Measurements from ENCODE around the gene LILRB3.
A peak's percentile ranks its signal among the peaks of the same experiment; 100 is the strongest.
"Not testable (repeated sequence)": the region's sequence is repeated elsewhere in the genome, so short reads cannot be mapped to it uniquely, and the experiment has no call there.

The LILRB3 gene

DNA sequence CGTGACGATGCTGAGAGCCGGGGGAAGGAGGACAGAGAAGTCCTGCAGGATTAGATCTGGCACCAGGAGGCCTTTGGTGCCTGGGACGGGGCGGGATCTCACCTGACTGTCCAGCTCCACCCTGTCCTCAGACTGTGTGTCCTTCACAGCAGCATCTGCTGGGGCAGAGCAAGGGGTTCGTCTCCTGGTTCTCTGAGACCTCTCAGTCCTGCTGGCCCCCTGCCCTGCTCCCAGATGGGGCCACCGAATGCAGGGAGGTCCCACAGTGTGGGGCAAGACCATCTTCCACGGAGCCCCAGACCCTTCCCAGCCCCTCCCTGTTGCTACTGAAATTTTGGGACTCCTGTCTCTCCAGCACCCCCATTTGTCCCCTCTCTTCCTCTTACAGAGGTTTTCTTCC is 4.5 kb downstream of the LILRB3 start:
- H3K4me3 ChIP-seq (ENCODE audit: low read length), result no peak overlapping the region
- no peak for TF ChIP-seq CTCF (conservative IDR thresholded peaks at IDR 0.05; ENCODE audit: low read depth, low read length)
- no peak for DNase-seq (ENCODE audit: low read depth)

DNA sequence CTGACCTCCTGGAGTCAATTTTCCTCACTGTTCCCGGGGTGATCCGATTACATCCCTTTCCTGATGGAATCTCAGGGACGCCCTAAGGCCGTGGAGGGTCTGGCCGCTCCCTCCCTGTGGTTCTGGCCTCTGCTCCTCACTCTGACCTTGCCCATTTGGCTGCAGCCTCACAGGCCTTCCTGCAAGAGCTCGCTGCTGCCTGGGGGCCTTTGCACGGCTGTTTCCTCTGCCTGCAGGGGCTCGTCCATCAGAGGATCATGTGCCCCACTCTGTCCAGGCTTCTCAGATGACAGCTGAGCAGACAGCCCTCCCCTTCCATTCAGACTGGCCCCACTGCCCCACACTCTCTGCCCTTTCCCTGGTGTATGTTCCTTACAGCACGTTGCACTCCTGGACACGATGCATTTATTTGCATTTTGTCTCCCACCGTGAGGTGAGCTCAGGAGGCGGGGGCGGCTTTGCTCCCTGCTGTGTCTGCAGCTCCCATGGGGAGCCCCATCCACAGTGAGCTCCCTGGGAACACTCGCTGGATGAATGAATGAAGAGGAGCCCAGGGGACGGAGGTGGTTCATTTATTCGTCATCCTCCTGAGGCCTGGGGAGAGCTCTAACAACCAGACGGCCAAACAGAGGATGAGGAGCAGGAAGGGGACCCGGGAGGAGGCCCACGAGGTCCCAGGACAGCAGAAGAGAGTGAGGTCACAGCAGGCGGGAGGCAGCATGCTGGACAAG is 5.1 kb downstream of the LILRB3 start:
- not testable (repeated sequence) for H3K4me3 ChIP-seq (ENCODE audit: low read length); DNase-seq (ENCODE audit: low read depth)

GRCh38 chr19:54216869-54217268 is 5.9 kb downstream of the LILRB3 start:
- DNase-seq (ENCODE audit: low read depth), result no peak
- H3K4me3 ChIP-seq (ENCODE audit: low read length), result no peak overlapping the region
- TF ChIP-seq CTCF (conservative IDR thresholded peaks at IDR 0.05; ENCODE audit: low read depth, low read length), result no peak

GRCh38 chr19:54214734-54215133 is 8.1 kb downstream of the LILRB3 start:
- not testable (repeated sequence) for DNase-seq (ENCODE audit: low read depth); H3K4me3 ChIP-seq (ENCODE audit: low read length)

GRCh38 chr19:54214217-54214616 is 8.6 kb downstream of the LILRB3 start:
- not testable (repeated sequence) for DNase-seq (ENCODE audit: low read depth)

GRCh38 chr19:54211235-54211634 is 11.6 kb downstream of the LILRB3 start:
- H3K4me3 ChIP-seq (ENCODE audit: low read length), result no peak overlapping the region
- TF ChIP-seq CTCF (conservative IDR thresholded peaks at IDR 0.05; ENCODE audit: low read depth, low read length), result no peak
- DNase-seq (ENCODE audit: low read depth), result no peak

More at GRCh38 chr19:54214217-54214616, 8.6 kb downstream of the LILRB3 start:
- H3K4me3 ChIP-seq (ENCODE audit: low read length), result not testable (repeated sequence)

- peak; percentile 92 for DNase-seq (ENCODE audit: low read depth)
- H3K4me3 ChIP-seq (ENCODE audit: low read length), result no peak overlapping the region
Measured at GRCh38 chr19:54209811-54210494, 12.9 kb downstream of the LILRB3 start.

GRCh38 chr19:54209058-54209810 is 13.6 kb downstream of the LILRB3 start:
- no peak for DNase-seq (ENCODE audit: low read depth)
- H3K4me3 ChIP-seq (ENCODE audit: low read length), result no peak overlapping the region
- no peak for TF ChIP-seq CTCF (conservative IDR thresholded peaks at IDR 0.05; ENCODE audit: low read depth, low read length)

More at GRCh38 chr19:54209811-54210494, 12.9 kb downstream of the LILRB3 start:
- TF ChIP-seq CTCF (conservative IDR thresholded peaks at IDR 0.05; ENCODE audit: low read depth, low read length), result no peak
